Suppressor macrophage treated with lipopolysaccharide for 1 hour (primary cell): ENCODE data around the gene TMEM178A.

Experiments used
- DNase-seq, 3 donors: peaks; one replicate each; pipeline ENCODE4 v3.0.0-alpha.2; 2020 to 2022

Gene TMEM178A

GRCh38 chr2:39682066-39682692 lies 16.5 kb downstream of the TMEM178A start:
- DNase-seq: peak in 1 of 3 donors; percentile 13

GRCh38 chr2:39683022-39683699 lies 17.4 kb downstream of the TMEM178A start:
- no peak for DNase-seq

GRCh38 chr2:39684464-39684863 lies 18.7 kb downstream of the TMEM178A start:
- DNase-seq: no peak

- DNase-seq: peak in 2 of 3 donors; percentile 14 to 18
Observed at GRCh38 chr2:39685126-39685525, 19.4 kb downstream of the TMEM178A start.

- no peak for DNase-seq
Observed at GRCh38 chr2:39686456-39686855, 20.7 kb downstream of the TMEM178A start.

- DNase-seq: peak in 1 of 3 donors; percentile 1
Observed at GRCh38 chr2:39688181-39688580, 22.5 kb downstream of the TMEM178A start.

GRCh38 chr2:39689272-39689841 lies 23.6 kb downstream of the TMEM178A start:
- no peak for DNase-seq

- no peak for DNase-seq
Observed at GRCh38 chr2:39689876-39690275, 24.2 kb downstream of the TMEM178A start.

GRCh38 chr2:39693245-39693644 lies 27.5 kb downstream of the TMEM178A start:
- DNase-seq: no peak

GRCh38 chr2:39696101-39696553 lies 30.4 kb downstream of the TMEM178A start:
- DNase-seq: no peak

- peak; percentile 20 to 58 (median 53) for DNase-seq
Observed at GRCh38 chr2:39696838-39697237, 31.1 kb downstream of the TMEM178A start.

- DNase-seq: no peak
Observed at GRCh38 chr2:39697454-39697853, 31.7 kb downstream of the TMEM178A start.

- no peak for DNase-seq
Observed at GRCh38 chr2:39701137-39701536, 35.4 kb downstream of the TMEM178A start.

GRCh38 chr2:39703181-39703872 lies 37.6 kb downstream of the TMEM178A start:
- DNase-seq: no peak

GRCh38 chr2:39704540-39704939 lies 38.8 kb downstream of the TMEM178A start:
- no peak for DNase-seq

GRCh38 chr2:39705638-39706037 lies 39.9 kb downstream of the TMEM178A start:
- DNase-seq: no peak

- no peak for DNase-seq
Observed at GRCh38 chr2:39706312-39706711, 40.6 kb downstream of the TMEM178A start.

GRCh38 chr2:39706945-39707344 lies 41.2 kb downstream of the TMEM178A start:
- DNase-seq: no peak

- no peak for DNase-seq
Observed at GRCh38 chr2:39708003-39708402, 42.3 kb downstream of the TMEM178A start.

- DNase-seq: no peak
Observed at GRCh38 chr2:39710807-39711206, 45.1 kb downstream of the TMEM178A start.

- DNase-seq: no peak
Observed at GRCh38 chr2:39712953-39713352, 47.2 kb downstream of the TMEM178A start.

GRCh38 chr2:39715095-39715494 lies 49.4 kb downstream of the TMEM178A start:
- DNase-seq: no peak

GRCh38 chr2:39715822-39716221 lies 50.1 kb downstream of the TMEM178A start:
- no peak for DNase-seq

- no peak for DNase-seq
Observed at GRCh38 chr2:39717067-39717466, 51.4 kb downstream of the TMEM178A start.
